ENCODE data around the gene HLX. TPM values are rescaled to one million over a fixed set of nuclear protein-coding genes. Genes with fewer than 3 reads are reported as not detected.

Gene HLX
- 1.3 and 1.6 TPM in 2 replicates for total RNA-seq (2011; cell fraction: chromatin; rRNA removed; ENCODE audit: low replicate concordance)
- total RNA-seq (2011; cell fraction: nucleolus; rRNA removed) = 1.1 and 2.3 TPM in 2 replicates
- total RNA-seq (2011; cell fraction: nucleoplasm; rRNA removed) = 1.2 and 1.5 TPM in 2 replicates
- total RNA-seq (2014; rRNA removed) (2.2 and 2.6 TPM in 2 replicates), total RNA-seq (2014; rRNA removed; fragmentation: Illumina TruSeq; extraction: Trizol) (0.69 and 0.70 TPM in 2 replicates), total RNA-seq (2015; rRNA removed; fragmentation: Illumina TruSeq; extraction: Trizol) (1.2 and 1.7 TPM in 2 replicates), total RNA-seq (2021) (2.3 and 3.0 TPM in 2 replicates), polyA plus RNA-seq (2011; rRNA removed) (0.05 and 0.21 TPM in 2 replicates), polyA plus RNA-seq (2014; fragmentation: Illumina TruSeq; extraction: Trizol) (1.6 and 2.8 TPM in 2 replicates), polyA plus RNA-seq (2014; fragmentation: Nextera tagmentation; extraction: Ambion mirVana) (under 1 TPM; 0.10 TPM), polyA plus RNA-seq (2014; rRNA removed) (1.7 and 2.4 TPM in 2 replicates), polyA minus RNA-seq (2011; rRNA and poly(A)+ RNA removed) (0.06 and 0.21 TPM in 2 replicates), Bru-seq, nascent RNA (percentile 66 among the genes with signal in this experiment), BruChase-seq, experiment 1, labeled RNA remaining after a 2-hour chase (percentile 44 among the genes with signal in this experiment), BruChase-seq, experiment 2, labeled RNA remaining after a 6-hour chase (percentile 46 among the genes with signal in this experiment)
- polyA plus RNA-seq (2011; cell fraction: cytosol; rRNA removed) = 0.01 and 0.72 TPM in 2 replicates
- polyA plus RNA-seq (2011; cell fraction: nucleus; rRNA removed) = 0.18 and 1.6 TPM in 2 replicates
- 2.7 and 3.6 TPM in 2 replicates for polyA plus RNA-seq (2012)
- 0.67 TPM in 1 of 2 replicates, not detected in the other for polyA minus RNA-seq (2011; cell fraction: cytosol; rRNA and poly(A)+ RNA removed)
- 0.22 and 0.54 TPM in 2 replicates for polyA minus RNA-seq (2011; cell fraction: nucleus; rRNA and poly(A)+ RNA removed)
- long read RNA-seq, experiment 1, full-length matches to known transcripts = 7 of 7 reads
- long read RNA-seq, experiment 1, partial matches to known transcripts = 0 of 7 reads
- long read RNA-seq, experiment 1, other reads (novel, unspliced or antisense) = 0 of 7 reads
- long read RNA-seq, experiment 2, full-length matches to known transcripts = 1 of 1 reads
- long read RNA-seq, experiment 2, partial matches to known transcripts = 0 of 1 reads
- long read RNA-seq, experiment 2, other reads (novel, unspliced or antisense) = 0 of 1 reads
- long read RNA-seq, experiment 3, partial matches to known transcripts = 0 of 1 reads
- long read RNA-seq, experiment 3, other reads (novel, unspliced or antisense) = 0 of 1 reads

GRCh38 chr1:220879076-220879508 is at the start of gene HLX:
HLX (plus strand) TSS chr1:220879443; CDS start chr1:220879858, 415 bp downstream.
- CTCF ChIA-PET (ENCODE audit: low intra/inter-chr PET ratio) = no interaction called here
- H3K9me1 ChIP-seq (ENCODE audit: control insufficient read depth, insufficient read depth, low read length) = no peaks in the 10 kb centered on the region
- no TSS peak for BruUV-seq (replicated peaks)
- H3K4me2 ChIP-seq (ENCODE audit: insufficient read depth, low read length) = peak within 1 kb of the TSS; percentile 47
- peak within 1 kb of the TSS; percentile 90 for H2AFZ ChIP-seq (ENCODE audit: low read depth, low read length)
- H3K27ac ChIP-seq (ENCODE audit: extremely low read depth, low read depth, low read length) = peak within 1 kb of the TSS; percentile 66; the same call in 2 of the 3 replicates
- intact Hi-C loops (cut with micrococcal nuclease) (loop anchor here (5.0 kb wide), 1 partner anchor 67 kb away; no protein-coding TSS in a partner anchor), in situ Hi-C loops (cut with MboI) (loop anchor here (10.0 kb wide), 1 partner anchor 1576 kb away; no protein-coding TSS in a partner anchor)
- H3K9ac ChIP-seq (ENCODE audit: insufficient read depth in 1 of 2, low read depth in 2 of 2, low read length in 2 of 2) = peak within 1 kb of the TSS; percentile 69 to 92
- H3K27me3 ChIP-seq (ENCODE audit: control insufficient read depth in 2 of 2, insufficient read depth in 2 of 2, low read length in 2 of 2) = peaks cover 10 to 35% of the 10 kb centered on the region in 2 experiments; a peak in 4 of 5 replicates
- peak; percentile 92 for ATAC-seq
- peaks cover 0 to 31% of the 10 kb centered on the region in 2 experiments; a peak in 2 of 5 replicates for H3K4me1 ChIP-seq (replicated peaks in 1 of 2; ENCODE audit: control insufficient read depth in 2 of 2, insufficient read depth in 2 of 2, low read length in 2 of 2)
- no peaks in the 10 kb centered on the region for H3K36me3 ChIP-seq (ENCODE audit: control insufficient read depth, insufficient read depth, low read length)
- 0 out of 3 replicates have a peak, but pooled peaks cover 3% of the 10 kb centered on the region for H3K79me2 ChIP-seq (ENCODE audit: control insufficient read depth, insufficient read depth, low read length)
- DNase-seq (ENCODE audit: extremely low read depth in 1 of 4, low spot score in 3 of 4) = peak; percentile 85 to 96 (median 96)
- H3K9me3 ChIP-seq (replicated peaks; ENCODE audit: control insufficient read depth, insufficient read depth, low read depth, low read length) = no peaks in the 10 kb centered on the region
- peak; percentile 81 for FAIRE-seq
- peak within 1 kb of the TSS; percentile 59 for H3K4me3 ChIP-seq
- POLR2A ChIA-PET = interaction anchor here (0.6 to 0.7 kb wide), 3 partner anchors 185 to 245 kb away, joined by 3 to 4 read pairs (median 3); no protein-coding TSS in a partner anchor
- WGBS (ENCODE audit: insufficient coverage, low coverage, missing lambda C conversion rate) = 6% methylated on average over 26 of the region's 26 CpGs
- H4K20me1 ChIP-seq (replicated peaks; ENCODE audit: control insufficient read depth, insufficient read depth, low read length) = 0 out of 2 replicates have a peak, but pooled peaks cover 4% of the 10 kb centered on the region
- no peak for TF ChIP-seq MTF1 (CRISPR knock-in tag; IDR thresholded peaks at IDR 0.05; ENCODE audit: borderline replicate concordance)
- 0 out of 2 replicates have a peak, but pooled peaks have one; percentile 42 for TF ChIP-seq POLR2A (conservative IDR thresholded peaks at IDR 0.05)
- no peak for TF ChIP-seq SETDB1 (IDR thresholded peaks at IDR 0.05; ENCODE audit: low read length)
- TF ChIP-seq RBFOX2 (IDR thresholded peaks at IDR 0.05; ENCODE audit: low read depth, low read length) = peak; percentile 61
- no peak for TF ChIP-seq MCM5 (IDR thresholded peaks at IDR 0.05; ENCODE audit: low read depth)
- no peak for TF ChIP-seq KAT8 (IDR thresholded peaks at IDR 0.05; ENCODE audit: low read depth)
- no peak for TF ChIP-seq NONO (IDR thresholded peaks at IDR 0.05; ENCODE audit: low read depth in 2 of 2, low read length in 1 of 2)
- TF ChIP-seq PTBP1 (IDR thresholded peaks at IDR 0.05; ENCODE audit: low read depth, low read length) = no peak
- TF ChIP-seq ZNF764 (CRISPR knock-in tag; IDR thresholded peaks at IDR 0.05; ENCODE audit: low read depth) = no peak
- TF ChIP-seq CHD4 (IDR thresholded peaks at IDR 0.05; ENCODE audit: insufficient read depth, insufficient replicate concordance, low read depth, low read length, poor library complexity, severe bottlenecking) = no peak
- TF ChIP-seq JUN (IDR thresholded peaks at IDR 0.05; ENCODE audit: borderline replicate concordance, low read depth, low read length) = no peak
- TF ChIP-seq JUN (CRISPR knock-in tag; IDR thresholded peaks at IDR 0.05; ENCODE audit: borderline replicate concordance) = no peak

Data from K562 (cell line).